A549 (cell line): ENCODE measurements around the gene KCND3. TPM values are rescaled to one million over a fixed set of nuclear protein-coding genes. Genes with fewer than 3 reads are reported as not detected.
A peak's percentile ranks its signal among the peaks of the same experiment; 100 is the strongest.

Source experiments
- ATAC-seq, 2 experiments: fragments of 200-7000 bp in 1 of 2; fragments of >200 bp in 1 of 2; cut with Nextera tagmentation in 1 of 2; cut with Tn5 transposase in 1 of 2; 3 replicates each; pipeline versions ENCODE4 v1.8.0 to v1.9.1; 2018 to 2020; ENCODE audit warnings: mild to moderate bottlenecking in 1 of 2, moderate library complexity in 1 of 2
- CTCF ChIA-PET: fragments of 300-600 bp; sonication (Branson Sonifier 250); formaldehyde crosslinking; extraction: SDS; loops from one replicate; lab custom pipeline; 2021; ENCODE audit warnings: antibody characterized with exemption, inconsistent platforms; lab: Yijun Ruan, JAX
- POLR2A ChIA-PET: fragments of 350-600 bp; formaldehyde crosslinking; extraction: SDS; loops from one replicate; lab custom pipeline; 2021; ENCODE audit warnings: antibody characterized with exemption, inconsistent platforms; lab: Yijun Ruan, JAX
- DNase-seq, 2 experiments: peaks; one replicate each; pipeline versions ENCODE4 v3.0.0 to v3.0.0-alpha.2; 2011 to 2016; ENCODE audit warnings: low read depth in 1 of 2, low spot score in 1 of 2
- FAIRE-seq: peaks from 2 replicates; lab custom pipeline; 2011; peaks lifted over from hg19 to GRCh38; lab: Jason Lieb, UNC
- H3K27ac ChIP-seq, 2 experiments: fragments of >200 bp; sonication (Bioruptor Twin); formaldehyde crosslinking; 3 replicates each; pipeline ENCODE4 v1.5.1; 2016 to 2017
- H3K4me1 ChIP-seq: fragments of >200 bp; sonication (Bioruptor Twin); formaldehyde crosslinking; 3 replicates; pipeline ENCODE4 v1.6.1; 2016
- H3K4me2 ChIP-seq: fragments of >200 bp; sonication (Bioruptor Twin); formaldehyde crosslinking; 3 replicates; pipeline ENCODE4 v1.6.1; 2016
- H3K4me3 ChIP-seq: fragments of >200 bp; sonication (Bioruptor Twin); formaldehyde crosslinking; 3 replicates; pipeline ENCODE4 v1.5.1; 2016
- H3K9me3 ChIP-seq: fragments of >200 bp; sonication (Bioruptor Twin); formaldehyde crosslinking; 3 replicates; pipeline ENCODE4 v1.6.1; 2016
- BHLHE40 ChIP-seq: IDR thresholded peaks from 2 replicates; pipeline ENCODE4 v1.6.1; 2012; ENCODE audit warnings: low read depth, low read length, inconsistent platforms
- CBX2 ChIP-seq: fragments of 200-600 bp; sonication (generic); IDR thresholded peaks from 2 replicates; pipeline ENCODE4 v1.6.1; 2016; ENCODE audit warnings: low read depth, mild to moderate bottlenecking, borderline replicate concordance
- EHF ChIP-seq: fragments of 250-450 bp; sonication (Bioruptor Pico); IDR thresholded peaks from 2 replicates; pipeline ENCODE4 v1.5.0; 2020; ENCODE audit warnings: mild to moderate bottlenecking
- FOSB ChIP-seq: fragments of 250-450 bp; sonication (Bioruptor Pico); IDR thresholded peaks from 2 replicates; pipeline ENCODE4 v1.5.0; 2020; ENCODE audit warnings: mild to moderate bottlenecking, moderate library complexity
- HOXB5 ChIP-seq: fragments of 250-450 bp; sonication (Bioruptor Pico); IDR thresholded peaks from 2 replicates; pipeline ENCODE4 v1.5.0; 2020; ENCODE audit warnings: mild to moderate bottlenecking, moderate library complexity
- JUNB ChIP-seq: fragments of >200 bp; sonication (Bioruptor Twin); formaldehyde crosslinking; IDR thresholded peaks from 2 replicates; pipeline ENCODE4 v1.6.1; 2016
- KDM1A ChIP-seq: fragments of 200-600 bp; sonication (generic); IDR thresholded peaks from 2 replicates; pipeline ENCODE4 v1.6.1; 2016; ENCODE audit warnings: low read depth, mild to moderate bottlenecking
- KDM5A ChIP-seq: fragments of 200-600 bp; sonication (generic); IDR thresholded peaks from 2 replicates; pipeline ENCODE4 v1.6.1; 2016; ENCODE audit warnings: antibody characterized with exemption, mild to moderate bottlenecking
- MAFK ChIP-seq: fragments of 450-650 bp; IDR thresholded peaks from 2 replicates; pipeline ENCODE4 v1.6.1; 2014; ENCODE audit not compliant: partially characterized antibody
- NFE2L2 ChIP-seq: fragments of 150-350 bp; conservative IDR thresholded peaks from 2 replicates; pipeline ENCODE4 v1.6.1; 2014; ENCODE audit warnings: low read length
- POLR2A ChIP-seq: IDR thresholded peaks from 2 replicates; pipeline ENCODE4 v1.6.1; 2012; ENCODE audit warnings: mild to moderate bottlenecking, low read length
- RAD21 ChIP-seq, 2 experiments: fragments of >200 bp in 1 of 2; sonication (Bioruptor Twin) in 1 of 2; formaldehyde crosslinking in 1 of 2; IDR thresholded peaks in 1 of 2; conservative IDR thresholded peaks in 1 of 2; 2 replicates in 1 of 2; 3 replicates in 1 of 2; pipeline ENCODE4 v1.6.1; 2012 to 2018; ENCODE audit warnings: inconsistent platforms in 1 of 2
- RCOR1 ChIP-seq: fragments of 150-350 bp; IDR thresholded peaks from 2 replicates; pipeline ENCODE4 v1.6.1; 2014; ENCODE audit warnings: antibody characterized with exemption, low read length, low read depth
- TFCP2L1 ChIP-seq: fragments of 250-450 bp; sonication (Bioruptor Pico); IDR thresholded peaks from 2 replicates; pipeline ENCODE4 v1.5.0; 2021; ENCODE audit warnings: mild to moderate bottlenecking
- ZC3H11A ChIP-seq: fragments of 450-650 bp; IDR thresholded peaks from 2 replicates; pipeline ENCODE4 v1.6.1; 2014; ENCODE audit warnings: antibody characterized with exemption, mild to moderate bottlenecking
- WGBS: methylation state at CpG from one replicate; pipeline ENCODE4 v1.1.6; 2017; ENCODE audit errors: missing lambda C conversion rate; 5-methylcytosine and 5-hydroxymethylcytosine counted together
- polyA plus RNA-seq, 4 experiments: library from polyadenylated mRNA; depleted of rRNA in 3 of 4; stranded (reverse); fragments of >200 nt; fragmentation: RNase III in 1 of 4; extraction: RNeasy Plus Mini Kit Qiagen cat#74134 plus additional on column Dnase treatment in 1 of 4; gene quantifications; 2 replicates in 3 of 4; 3 replicates in 1 of 4; pipeline ENCODE4 v1.2.3, GENCODE V29; 2011 to 2017
- TF ChIP-seq, protein P1 (sequence below): fragments of 150-350 bp; IDR thresholded peaks from 2 replicates; pipeline ENCODE4 v1.6.1; 2014; ENCODE audit warnings: low read depth, mild to moderate bottlenecking, low read length
- TF ChIP-seq, protein P2 (sequence below): fragments of 450-650 bp; IDR thresholded peaks from 2 replicates; pipeline ENCODE4 v1.6.1; 2014; ENCODE audit warnings: antibody characterized with exemption
- TF ChIP-seq, protein P3 (sequence below): fragments of 200-600 bp; sonication (generic); IDR thresholded peaks from 2 replicates; pipeline ENCODE4 v1.6.1; 2016; ENCODE audit warnings: antibody characterized with exemption, mild to moderate bottlenecking, moderate library complexity
- TF ChIP-seq, protein P4 (sequence below): IDR thresholded peaks from 2 replicates; pipeline ENCODE4 v1.6.1; 2012
- TF ChIP-seq, protein P5 (sequence below): fragments of >200 bp; sonication (Bioruptor Twin); formaldehyde crosslinking; IDR thresholded peaks from 2 replicates; pipeline ENCODE4 v1.6.1; 2016

Gene KCND3
- polyA plus RNA-seq, 2 of the 4 experiments (the other 2 are of a cell fraction): not detected

DNA sequence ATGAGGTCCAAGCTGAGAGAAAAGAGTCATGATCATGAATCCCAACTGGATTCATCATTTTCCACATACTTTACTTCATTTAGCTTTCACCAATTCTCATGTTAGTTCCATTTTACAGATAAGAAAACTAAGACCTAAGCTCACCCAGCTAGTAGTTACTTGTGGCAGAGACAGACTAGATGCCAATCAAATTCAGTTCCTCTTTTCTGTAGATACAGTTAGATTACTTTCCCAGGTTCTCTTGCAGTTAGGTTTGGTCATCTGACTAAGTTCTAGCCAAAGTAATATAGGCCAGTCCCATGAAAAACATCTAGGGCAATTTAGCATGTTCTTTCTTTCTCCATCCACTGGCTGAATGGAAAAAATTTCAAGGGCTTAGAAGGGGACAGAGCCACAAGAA is 8.9 kb upstream of the KCND3 start:
- TF ChIP-seq, protein P1, sequence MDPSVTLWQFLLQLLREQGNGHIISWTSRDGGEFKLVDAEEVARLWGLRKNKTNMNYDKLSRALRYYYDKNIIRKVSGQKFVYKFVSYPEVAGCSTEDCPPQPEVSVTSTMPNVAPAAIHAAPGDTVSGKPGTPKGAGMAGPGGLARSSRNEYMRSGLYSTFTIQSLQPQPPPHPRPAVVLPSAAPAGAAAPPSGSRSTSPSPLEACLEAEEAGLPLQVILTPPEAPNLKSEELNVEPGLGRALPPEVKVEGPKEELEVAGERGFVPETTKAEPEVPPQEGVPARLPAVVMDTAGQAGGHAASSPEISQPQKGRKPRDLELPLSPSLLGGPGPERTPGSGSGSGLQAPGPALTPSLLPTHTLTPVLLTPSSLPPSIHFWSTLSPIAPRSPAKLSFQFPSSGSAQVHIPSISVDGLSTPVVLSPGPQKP: no peak
- TF ChIP-seq ZC3H11A (no peak), KDM1A (no peak), HOXB5 (CRISPR knock-in tag) (no peak)
- DNase-seq (no peak), FAIRE-seq (no peak), ATAC-seq (no peak)
- Histone ChIP-seq H3K4me2 (no peak overlapping the region), H3K4me1 (no peaks in the 10 kb centered on the region), H3K9me3 (no peaks in the 10 kb centered on the region), H3K27ac (no peak overlapping the region), H3K4me3 (no peak overlapping the region)
- POLR2A ChIA-PET: no interaction called here
- CTCF ChIA-PET: no interaction called here

DNA sequence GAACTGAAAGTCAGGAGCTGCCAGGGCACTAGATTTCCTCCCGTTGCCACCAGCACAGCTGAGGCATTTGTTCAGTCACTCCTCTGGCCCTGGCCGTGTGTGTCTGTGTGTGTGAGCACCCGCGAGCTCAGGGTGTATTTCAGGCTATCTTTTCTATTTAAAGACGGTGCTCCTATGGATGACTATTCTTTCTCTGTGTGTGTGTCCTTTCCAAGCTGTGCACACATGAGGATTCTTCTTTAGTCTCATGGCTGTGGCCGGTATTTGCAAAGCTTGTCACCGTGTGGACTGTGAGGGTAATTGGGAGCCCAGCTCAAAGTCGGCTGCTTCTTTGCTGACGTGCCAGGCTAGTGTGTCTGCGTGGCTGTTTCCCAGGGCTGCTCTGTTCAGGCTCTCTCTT is 3.0 kb upstream of the KCND3 start:
- CTCF ChIA-PET: interaction anchor here (0.9 to 1.2 kb wide), 2 partner anchors 12 to 278 kb away, joined by 3 to 4 read pairs; no protein-coding TSS in a partner anchor
- POLR2A ChIA-PET: no interaction called here

DNA sequence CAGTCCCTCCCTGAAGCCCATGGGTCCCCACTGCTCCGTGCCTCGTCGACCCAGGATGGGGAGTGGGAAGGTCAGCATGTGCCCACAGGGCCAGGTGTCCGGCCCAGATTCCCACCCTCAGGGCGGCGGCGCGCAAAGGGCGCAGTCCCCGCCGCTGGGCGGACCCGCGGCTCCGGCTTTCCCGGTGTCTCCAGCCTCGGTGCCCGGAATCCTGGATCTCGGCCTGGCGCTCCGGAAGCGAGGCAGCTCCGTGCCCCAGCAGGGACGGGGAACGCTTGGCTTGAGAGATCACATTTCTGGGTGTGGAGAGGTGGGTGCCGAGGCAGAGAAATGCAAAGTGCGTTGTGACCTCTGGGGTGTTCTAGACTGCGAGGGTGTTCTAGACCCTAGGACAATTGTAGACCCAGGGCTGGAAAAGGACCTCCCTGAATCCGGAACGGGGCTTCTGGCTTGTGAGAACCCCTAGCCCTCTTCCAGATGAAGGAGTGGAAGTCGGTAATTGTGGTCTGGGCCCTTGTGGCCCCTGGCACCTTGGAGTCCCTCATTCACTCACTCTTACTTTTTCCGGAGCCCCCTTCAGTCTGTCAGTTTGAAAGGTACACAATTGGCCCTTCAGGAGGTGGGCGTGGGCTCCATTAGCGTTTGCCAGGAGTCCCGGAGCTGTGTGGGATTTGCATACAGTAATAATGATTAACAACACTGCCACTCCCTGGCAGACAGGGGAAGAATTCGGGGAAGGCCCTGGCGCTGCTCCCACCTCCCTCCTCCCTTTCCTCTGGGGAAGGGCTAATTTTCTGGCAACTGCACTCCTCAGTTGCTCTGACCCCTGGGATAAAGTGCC is 1.6 kb upstream of the KCND3 start:
- no peaks in the 10 kb centered on the region for H3K9me3 ChIP-seq
- peak overlapping the region; percentile 99 for H3K4me2 ChIP-seq
- ChIA-PET POLR2A (no interaction called here), CTCF (no interaction called here)
- peaks cover 18% of the 10 kb centered on the region for H3K4me1 ChIP-seq
- no peak for FAIRE-seq
- WGBS: 6% methylated on average over 15 of the region's 37 CpGs
- TF ChIP-seq RAD21 (conservative IDR thresholded peaks at IDR 0.05 in 1 of 2, IDR thresholded peaks at IDR 0.05 in 1 of 2): peak in 1 of 2 experiments; percentile 19; a peak in 1 of 5 replicates
- TF ChIP-seq, protein P2, sequence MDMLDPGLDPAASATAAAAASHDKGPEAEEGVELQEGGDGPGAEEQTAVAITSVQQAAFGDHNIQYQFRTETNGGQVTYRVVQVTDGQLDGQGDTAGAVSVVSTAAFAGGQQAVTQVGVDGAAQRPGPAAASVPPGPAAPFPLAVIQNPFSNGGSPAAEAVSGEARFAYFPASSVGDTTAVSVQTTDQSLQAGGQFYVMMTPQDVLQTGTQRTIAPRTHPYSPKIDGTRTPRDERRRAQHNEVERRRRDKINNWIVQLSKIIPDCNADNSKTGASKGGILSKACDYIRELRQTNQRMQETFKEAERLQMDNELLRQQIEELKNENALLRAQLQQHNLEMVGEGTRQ: no peak
- no peak for TF ChIP-seq FOSB
- no peak overlapping the region for H3K27ac ChIP-seq
- peak; percentile 39 to 74; a peak in 3 of 6 replicates for ATAC-seq
- H3K4me3 ChIP-seq: peak overlapping the region; percentile 55; the same call in 2 of the 3 replicates
- DNase-seq: peak; percentile 11 to 14

More for the DNA sequence above, 3.0 kb upstream of the KCND3 start:
- Histone ChIP-seq H3K4me3 (no peak overlapping the region), H3K4me1 (peaks cover 18% of the 10 kb centered on the region), H3K27ac (no peak overlapping the region), H3K4me2 (no peak overlapping the region), H3K9me3 (no peaks in the 10 kb centered on the region)
- DNase-seq: no peak
- ATAC-seq: no peak
- no peak for FAIRE-seq
- 60% methylated on average over 8 of the region's 10 CpGs for WGBS
- TF ChIP-seq TFCP2L1 (CRISPR knock-in tag) (no peak), FOSB (no peak), BHLHE40 (no peak)

DNA sequence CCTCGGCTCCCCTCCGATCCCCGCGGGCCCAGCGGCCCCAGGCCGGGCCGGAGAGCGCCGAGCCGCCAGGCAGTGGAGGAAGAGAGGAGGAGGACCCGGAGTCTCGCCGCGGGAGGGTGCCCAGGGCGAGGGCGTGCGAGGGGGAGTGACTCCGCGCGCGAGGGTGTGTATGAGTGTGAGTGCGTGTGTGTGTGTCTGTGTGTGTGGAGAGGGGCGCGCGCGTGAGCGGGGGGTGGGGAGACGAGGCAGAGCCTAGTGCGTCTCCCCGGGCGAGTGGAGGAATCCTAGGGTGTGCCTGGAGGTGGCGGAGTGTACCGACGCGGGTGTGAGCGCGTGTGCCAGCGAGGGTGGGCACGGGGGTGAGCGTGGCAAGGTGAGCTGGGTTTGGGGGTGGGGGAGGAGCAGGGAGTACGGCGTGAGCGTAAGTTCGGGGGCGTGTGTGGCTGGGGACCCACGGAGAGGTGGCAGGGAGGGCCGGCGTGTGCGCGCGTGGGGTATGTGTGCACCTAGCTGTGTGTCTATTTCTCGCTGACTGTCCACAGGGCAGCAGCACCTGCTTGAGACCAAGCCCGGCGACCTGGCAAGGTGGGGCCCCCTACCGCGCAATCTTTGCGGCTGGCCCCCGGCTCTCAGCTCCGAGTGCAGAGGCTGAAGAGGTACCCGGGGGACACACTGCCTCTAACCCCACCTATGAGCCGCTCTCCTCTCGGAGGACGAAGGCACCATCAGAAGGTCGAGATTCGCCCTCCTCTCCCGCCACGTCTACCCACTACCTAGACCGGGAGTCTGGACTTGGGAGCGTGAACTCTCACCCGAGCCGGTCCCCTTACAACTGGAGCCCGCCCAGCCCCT is 784 bp upstream of the KCND3 start:
- CTCF ChIA-PET: no interaction called here
- TF ChIP-seq NFE2L2 (no peak), KDM5A (no peak), POLR2A (no peak), ZC3H11A (no peak), CBX2 (no peak), KDM1A (no peak), JUNB (no peak), RCOR1 (no peak), EHF (CRISPR knock-in tag) (no peak), MAFK (no peak)
- TF ChIP-seq, protein P3, sequence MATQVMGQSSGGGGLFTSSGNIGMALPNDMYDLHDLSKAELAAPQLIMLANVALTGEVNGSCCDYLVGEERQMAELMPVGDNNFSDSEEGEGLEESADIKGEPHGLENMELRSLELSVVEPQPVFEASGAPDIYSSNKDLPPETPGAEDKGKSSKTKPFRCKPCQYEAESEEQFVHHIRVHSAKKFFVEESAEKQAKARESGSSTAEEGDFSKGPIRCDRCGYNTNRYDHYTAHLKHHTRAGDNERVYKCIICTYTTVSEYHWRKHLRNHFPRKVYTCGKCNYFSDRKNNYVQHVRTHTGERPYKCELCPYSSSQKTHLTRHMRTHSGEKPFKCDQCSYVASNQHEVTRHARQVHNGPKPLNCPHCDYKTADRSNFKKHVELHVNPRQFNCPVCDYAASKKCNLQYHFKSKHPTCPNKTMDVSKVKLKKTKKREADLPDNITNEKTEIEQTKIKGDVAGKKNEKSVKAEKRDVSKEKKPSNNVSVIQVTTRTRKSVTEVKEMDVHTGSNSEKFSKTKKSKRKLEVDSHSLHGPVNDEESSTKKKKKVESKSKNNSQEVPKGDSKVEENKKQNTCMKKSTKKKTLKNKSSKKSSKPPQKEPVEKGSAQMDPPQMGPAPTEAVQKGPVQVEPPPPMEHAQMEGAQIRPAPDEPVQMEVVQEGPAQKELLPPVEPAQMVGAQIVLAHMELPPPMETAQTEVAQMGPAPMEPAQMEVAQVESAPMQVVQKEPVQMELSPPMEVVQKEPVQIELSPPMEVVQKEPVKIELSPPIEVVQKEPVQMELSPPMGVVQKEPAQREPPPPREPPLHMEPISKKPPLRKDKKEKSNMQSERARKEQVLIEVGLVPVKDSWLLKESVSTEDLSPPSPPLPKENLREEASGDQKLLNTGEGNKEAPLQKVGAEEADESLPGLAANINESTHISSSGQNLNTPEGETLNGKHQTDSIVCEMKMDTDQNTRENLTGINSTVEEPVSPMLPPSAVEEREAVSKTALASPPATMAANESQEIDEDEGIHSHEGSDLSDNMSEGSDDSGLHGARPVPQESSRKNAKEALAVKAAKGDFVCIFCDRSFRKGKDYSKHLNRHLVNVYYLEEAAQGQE: no peak
- TF ChIP-seq, protein P4, sequence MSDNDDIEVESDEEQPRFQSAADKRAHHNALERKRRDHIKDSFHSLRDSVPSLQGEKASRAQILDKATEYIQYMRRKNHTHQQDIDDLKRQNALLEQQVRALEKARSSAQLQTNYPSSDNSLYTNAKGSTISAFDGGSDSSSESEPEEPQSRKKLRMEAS: no peak
- TF ChIP-seq, protein P5, sequence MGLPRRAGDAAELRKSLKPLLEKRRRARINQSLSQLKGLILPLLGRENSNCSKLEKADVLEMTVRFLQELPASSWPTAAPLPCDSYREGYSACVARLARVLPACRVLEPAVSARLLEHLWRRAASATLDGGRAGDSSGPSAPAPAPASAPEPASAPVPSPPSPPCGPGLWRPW: no peak
- TF ChIP-seq, protein P1: no peak

More for the DNA sequence above, 784 bp upstream of the KCND3 start:
- no CpG with 5 or more reads among the region's 72 CpGs for WGBS
- no peak for FAIRE-seq
- POLR2A ChIA-PET: no interaction called here
- Histone ChIP-seq H3K4me2 (peak overlapping the region; percentile 99), H3K4me1 (peaks cover 18% of the 10 kb centered on the region), H3K4me3 (peak overlapping the region; percentile 55), H3K9me3 (no peaks in the 10 kb centered on the region), H3K27ac (peak overlapping the region in 1 of 2 experiments; percentile 58; a peak in 3 of 6 replicates)
- peak; percentile 60 to 61; a peak in 4 of 6 replicates for ATAC-seq
- DNase-seq: no peak
